H9 (cell line): ENCODE measurements around the gene LAGE3. TPM values are rescaled to one million over a fixed set of nuclear protein-coding genes. Genes with fewer than 3 reads are reported as not detected.

Experiments used
- DNase-seq: peaks from one replicate; pipeline ENCODE4 v3.0.0-alpha.2; 2017
- H2AFZ ChIP-seq: one replicate; pipeline ENCODE4 v1.6.1; 2013; ENCODE audit warnings: mild to moderate bottlenecking, low read length, control low read depth, moderate library complexity
- H2AK5ac ChIP-seq: 2 replicates; pipeline ENCODE4 v1.6.1; 2013; ENCODE audit warnings: low read length, control low read depth, mixed read lengths; ENCODE audit not compliant: insufficient read length
- H2BK120ac ChIP-seq: one replicate; pipeline ENCODE4 v1.6.1; 2013; ENCODE audit warnings: low read depth, mild to moderate bottlenecking, low read length, control low read depth, inconsistent platforms; ENCODE audit not compliant: poor library complexity, severe bottlenecking
- H2BK12ac ChIP-seq: 2 replicates; pipeline ENCODE4 v1.6.1; 2013; ENCODE audit warnings: low read length, control low read depth, mixed read lengths, low read depth; ENCODE audit not compliant: insufficient read length
- H2BK15ac ChIP-seq: 2 replicates; pipeline ENCODE4 v1.6.1; 2013; ENCODE audit warnings: low read depth, low read length, control low read depth
- H2BK20ac ChIP-seq: one replicate; pipeline ENCODE4 v1.6.1; 2013; ENCODE audit warnings: low read depth, mild to moderate bottlenecking, low read length, control low read depth, inconsistent platforms; ENCODE audit not compliant: poor library complexity, severe bottlenecking
- H2BK5ac ChIP-seq: 2 replicates; pipeline ENCODE4 v1.6.1; 2013; ENCODE audit warnings: low read length, control low read depth, mixed read lengths; ENCODE audit not compliant: insufficient read length
- H3K14ac ChIP-seq: 2 replicates; pipeline ENCODE4 v1.6.1; 2013; ENCODE audit warnings: low read length, control low read depth; ENCODE audit not compliant: insufficient read depth
- H3K18ac ChIP-seq: 2 replicates; pipeline ENCODE4 v1.6.1; 2013; ENCODE audit warnings: low read depth, mild to moderate bottlenecking, mixed read lengths, low read length, control low read depth; ENCODE audit not compliant: insufficient read length
- H3K23ac ChIP-seq: 2 replicates; pipeline ENCODE4 v1.6.1; 2013; ENCODE audit warnings: low read length, control low read depth, mixed read lengths, low read depth; ENCODE audit not compliant: insufficient read length
- H3K23me2 ChIP-seq: 2 replicates; pipeline ENCODE4 v1.6.1; 2013; ENCODE audit warnings: low read depth, mild to moderate bottlenecking, mixed read lengths, low read length, control low read depth; ENCODE audit not compliant: insufficient read length, poor library complexity, severe bottlenecking
- H3K27ac ChIP-seq: 2 replicates; pipeline ENCODE4 v1.5.1; 2013; ENCODE audit warnings: low read length, control low read depth, mixed read lengths, low read depth; ENCODE audit not compliant: insufficient read length
- H3K27me3 ChIP-seq: 2 replicates; pipeline ENCODE4 v1.6.1; 2013; ENCODE audit warnings: low read length, control low read depth, inconsistent platforms; ENCODE audit not compliant: insufficient read depth
- H3K4ac ChIP-seq: 2 replicates; pipeline ENCODE4 v1.6.1; 2013; ENCODE audit warnings: low read depth, mild to moderate bottlenecking, control low read depth, inconsistent platforms, low read length, moderate library complexity
- H3K4me1 ChIP-seq: 2 replicates; pipeline ENCODE4 v1.6.1; 2013; ENCODE audit warnings: low read length, control low read depth, inconsistent platforms; ENCODE audit not compliant: insufficient read depth
- H3K4me2 ChIP-seq: 2 replicates; pipeline ENCODE4 v1.6.1; 2013; ENCODE audit warnings: low read length, control low read depth, mixed read lengths; ENCODE audit not compliant: insufficient read length, insufficient read depth
- H3K56ac ChIP-seq: 2 replicates; pipeline ENCODE4 v1.6.1; 2013; ENCODE audit warnings: low read depth, mild to moderate bottlenecking, mixed read lengths, low read length, control low read depth; ENCODE audit not compliant: insufficient read length
- H3K79me1 ChIP-seq: 2 replicates; pipeline ENCODE4 v1.6.1; 2013; ENCODE audit warnings: low read depth, mild to moderate bottlenecking, moderate library complexity, low read length, control low read depth, inconsistent platforms; ENCODE audit not compliant: insufficient read depth, poor library complexity, severe bottlenecking
- H3K79me2 ChIP-seq: 2 replicates; pipeline ENCODE4 v1.6.1; 2013; ENCODE audit warnings: low read length, control low read depth, inconsistent platforms; ENCODE audit not compliant: insufficient read depth
- H3K9ac ChIP-seq: 2 replicates; pipeline ENCODE4 v1.6.1; 2013; ENCODE audit warnings: low read length, control low read depth, mixed read lengths; ENCODE audit not compliant: insufficient read length; ENCODE audit errors: extremely low read depth
- H3K9me3 ChIP-seq: one replicate; pipeline ENCODE4 v1.6.1; 2013; ENCODE audit warnings: low read depth, low read length, inconsistent platforms; ENCODE audit not compliant: control insufficient read depth
- H3T11ph ChIP-seq: one replicate; pipeline ENCODE4 v1.6.1; 2013; ENCODE audit warnings: mild to moderate bottlenecking, low read length, control low read depth, inconsistent platforms
- H4K20me1 ChIP-seq: one replicate; pipeline ENCODE4 v1.6.1; 2013; ENCODE audit not compliant: control insufficient read depth, insufficient read length, insufficient read depth
- H4K5ac ChIP-seq: 2 replicates; pipeline ENCODE4 v1.6.1; 2013; ENCODE audit warnings: low read depth, mild to moderate bottlenecking, mixed read lengths, low read length, control low read depth; ENCODE audit not compliant: insufficient read length
- H4K8ac ChIP-seq: replicated peaks from 2 replicates; pipeline ENCODE4 v1.6.1; 2013; ENCODE audit warnings: low read length, control low read depth, mixed read lengths, low read depth; ENCODE audit not compliant: insufficient read length
- H4K91ac ChIP-seq: 2 replicates; pipeline ENCODE4 v1.6.1; 2013; ENCODE audit warnings: low read depth, mild to moderate bottlenecking, moderate library complexity, mixed read lengths, low read length, control low read depth; ENCODE audit not compliant: insufficient read length
- H3K27ac Mint-ChIP-seq, 3 experiments: 2 replicates in 2 of 3; 3 replicates in 1 of 3; pipeline ENCODE4 v1.8.0; 2020 to 2021; ENCODE audit warnings: mixed read lengths in 3 of 3, mild to moderate bottlenecking in 1 of 3, moderate library complexity in 1 of 3
- H3K27me3 Mint-ChIP-seq: 2 replicates; pipeline ENCODE4 v1.8.0; 2021; ENCODE audit warnings: low read depth, mild to moderate bottlenecking, moderate library complexity, mixed read lengths
- H3K36me3 Mint-ChIP-seq, 3 experiments: 2 replicates in 2 of 3; 3 replicates in 1 of 3; pipeline ENCODE4 v1.8.0; 2020 to 2021; ENCODE audit warnings: low read depth in 3 of 3, mixed read lengths in 3 of 3; ENCODE audit not compliant: insufficient read depth in 1 of 3
- H3K4me1 Mint-ChIP-seq, 2 experiments: 2 replicates each; pipeline ENCODE4 v1.8.0; 2020; ENCODE audit warnings: mixed read lengths in 2 of 2
- H3K4me3 Mint-ChIP-seq, 2 experiments: 2 replicates in 1 of 2; 3 replicates in 1 of 2; pipeline ENCODE4 v1.8.0; 2020 to 2021; ENCODE audit warnings: mild to moderate bottlenecking in 2 of 2, mixed read lengths in 2 of 2, moderate library complexity in 1 of 2
- H3K9me3 Mint-ChIP-seq, 2 experiments: 2 replicates in 1 of 2; 3 replicates in 1 of 2; pipeline ENCODE4 v1.8.0; 2020; ENCODE audit warnings: mild to moderate bottlenecking in 2 of 2, mixed read lengths in 2 of 2, moderate library complexity in 1 of 2
- WGBS: extraction: QIAGEN DNeasy Blood & Tissue Kit; methylation state at CpG from one replicate; pipeline ENCODE4 v1.1.7; 2013; ENCODE audit warnings: missing lambda C conversion rate, low lambda C conversion rate, mixed read lengths; ENCODE audit not compliant: insufficient read length; ENCODE audit errors: extremely low coverage; 5-methylcytosine and 5-hydroxymethylcytosine counted together
- total RNA-seq: library from RNA; stranded (reverse); gene quantifications from 2 replicates; pipeline ENCODE4 v1.2.1, GENCODE V29; 2021
- TF ChIP-seq, protein P1 (sequence below): fragments of 200-600 bp; sonication (generic); conservative IDR thresholded peaks from 3 replicates; pipeline ENCODE4 v1.8.0; 2021; ENCODE audit warnings: antibody characterized with exemption, mild to moderate bottlenecking

Gene LAGE3
- total RNA-seq, 1 experiment from 2014 or later = 32.5 TPM

DNA sequence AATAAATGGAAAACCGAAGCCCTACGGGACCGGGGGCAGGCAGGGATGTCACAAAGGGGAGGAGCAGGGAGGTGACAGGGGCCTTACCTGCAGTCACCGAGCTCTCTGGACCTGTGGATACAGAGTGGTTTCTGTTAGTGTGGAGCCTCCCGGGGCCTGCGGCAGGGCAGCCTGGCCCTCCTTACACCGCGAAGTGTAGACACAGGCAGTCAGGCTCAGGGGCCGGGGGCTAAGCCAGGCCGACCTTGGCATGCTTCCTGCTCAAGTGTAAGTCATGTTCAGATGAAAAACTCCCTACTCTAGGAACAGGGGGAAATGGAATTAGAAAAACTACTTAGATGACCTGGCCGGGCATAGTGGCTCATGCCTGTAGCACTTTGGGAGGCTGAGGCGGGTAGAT, 32.7 kb upstream of the LAGE3 start:
- peaks cover 18% of the 10 kb centered on the region for H3K9me3 ChIP-seq
- H3K79me1 ChIP-seq = no peaks in the 10 kb centered on the region
- Mint-ChIP-seq H3K27ac (no peak overlapping the region), H3K9me3 (peaks cover 58 to 69% of the 10 kb centered on the region in 2 experiments), H3K4me1 (peaks cover 4 to 5% of the 10 kb centered on the region in 2 experiments; a peak in 3 of 4 replicates), H3K4me3 (no peak overlapping the region), H3K36me3 (peaks cover 23 to 31% (median 24%) of the 10 kb centered on the region in 3 experiments), H3K27me3 (peaks cover 3% of the 10 kb centered on the region; the same call in 1 of the 2 replicates)
- H3T11ph ChIP-seq = no peak overlapping the region
- no peaks in the 10 kb centered on the region for H3K79me2 ChIP-seq
- WGBS = no CpG with 5 or more reads among the region's 12 CpGs
- no peak overlapping the region for H3K9ac ChIP-seq
- no peak overlapping the region for H3K18ac ChIP-seq
- H3K27me3 ChIP-seq = no peaks in the 10 kb centered on the region
- H2BK12ac ChIP-seq = no peak overlapping the region
- H3K27ac ChIP-seq = no peak overlapping the region
- H3K4ac ChIP-seq = no peak overlapping the region
- no peak overlapping the region for H2BK120ac ChIP-seq
- H3K14ac ChIP-seq = no peak overlapping the region
- TF ChIP-seq, protein P1, sequence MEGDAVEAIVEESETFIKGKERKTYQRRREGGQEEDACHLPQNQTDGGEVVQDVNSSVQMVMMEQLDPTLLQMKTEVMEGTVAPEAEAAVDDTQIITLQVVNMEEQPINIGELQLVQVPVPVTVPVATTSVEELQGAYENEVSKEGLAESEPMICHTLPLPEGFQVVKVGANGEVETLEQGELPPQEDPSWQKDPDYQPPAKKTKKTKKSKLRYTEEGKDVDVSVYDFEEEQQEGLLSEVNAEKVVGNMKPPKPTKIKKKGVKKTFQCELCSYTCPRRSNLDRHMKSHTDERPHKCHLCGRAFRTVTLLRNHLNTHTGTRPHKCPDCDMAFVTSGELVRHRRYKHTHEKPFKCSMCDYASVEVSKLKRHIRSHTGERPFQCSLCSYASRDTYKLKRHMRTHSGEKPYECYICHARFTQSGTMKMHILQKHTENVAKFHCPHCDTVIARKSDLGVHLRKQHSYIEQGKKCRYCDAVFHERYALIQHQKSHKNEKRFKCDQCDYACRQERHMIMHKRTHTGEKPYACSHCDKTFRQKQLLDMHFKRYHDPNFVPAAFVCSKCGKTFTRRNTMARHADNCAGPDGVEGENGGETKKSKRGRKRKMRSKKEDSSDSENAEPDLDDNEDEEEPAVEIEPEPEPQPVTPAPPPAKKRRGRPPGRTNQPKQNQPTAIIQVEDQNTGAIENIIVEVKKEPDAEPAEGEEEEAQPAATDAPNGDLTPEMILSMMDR = no peak
- no peak overlapping the region for H2AK5ac ChIP-seq
- no peaks in the 10 kb centered on the region for H3K4me1 ChIP-seq
- no peaks in the 10 kb centered on the region for H4K20me1 ChIP-seq
- no peak for DNase-seq
- H3K23me2 ChIP-seq = peaks cover 11% of the 10 kb centered on the region
- no peak overlapping the region for H4K8ac ChIP-seq
- H3K4me2 ChIP-seq = no peak overlapping the region
- no peak overlapping the region for H2AFZ ChIP-seq
- H4K91ac ChIP-seq = no peak overlapping the region
- no peak overlapping the region for H2BK20ac ChIP-seq
- H3K23ac ChIP-seq = no peak overlapping the region
- H2BK5ac ChIP-seq = no peak overlapping the region
- H3K56ac ChIP-seq = no peak overlapping the region
- H4K5ac ChIP-seq = no peak overlapping the region
- no peak overlapping the region for H2BK15ac ChIP-seq
